HG03108 (cell line): ENCODE measurements around the gene GPSM3.
"Not testable (repeated sequence)": the region's sequence is repeated elsewhere in the genome, so short reads cannot be mapped to it uniquely, and the experiment has no call there.

ENCODE experiments used
- ATAC-seq: cut with Tn5 transposase; IDR thresholded peaks from one replicate; pipeline ENCODE4 v1.9.1; 2021; ENCODE audit warnings: moderate library complexity; ENCODE audit not compliant: unreplicated experiment

GPSM3 gene

GRCh38 chr6:32152769-32153563 lies 39.5 kb downstream of the GPSM3 start:
- no peak for ATAC-seq

- no peak for ATAC-seq
Observed at GRCh38 chr6:32151863-32152768, 40.3 kb downstream of the GPSM3 start, which contains the start of gene PRRT1. TSS of gene PRRT1 (minus strand) at chr6:32151939. CDS start at chr6:32151827, 112 bp downstream.

- no peak for ATAC-seq
Observed at GRCh38 chr6:32151181-32151862, 41.1 kb downstream of the GPSM3 start.

GRCh38 chr6:32149932-32150870 lies 42.2 kb downstream of the GPSM3 start:
- no peak for ATAC-seq

- no peak for ATAC-seq
Observed at GRCh38 chr6:32149092-32149755, 43.2 kb downstream of the GPSM3 start.

- ATAC-seq = no peak
Observed at GRCh38 chr6:32148289-32149091, 44.0 kb downstream of the GPSM3 start.

GRCh38 chr6:32147401-32148132 lies 44.9 kb downstream of the GPSM3 start:
- ATAC-seq = no peak

- ATAC-seq = no peak
Observed at GRCh38 chr6:32146687-32147086, 45.8 kb downstream of the GPSM3 start.

- no peak for ATAC-seq
Observed at GRCh38 chr6:32146287-32146686, 46.2 kb downstream of the GPSM3 start.

- ATAC-seq = not testable (repeated sequence)
Observed at GRCh38 chr6:32144238-32144637, 48.2 kb downstream of the GPSM3 start.
